Ovary (tissue), 9 donors: Measurements from ENCODE around the gene ITPR3. TPM values are rescaled to one million over a fixed set of nuclear protein-coding genes. Genes with fewer than 3 reads are reported as not detected.

Experiments
- DNase-seq, 5 donors: peaks; one replicate each; pipeline ENCODE4 v3.0.0-alpha.2; 2019 to 2020
- H3K27ac ChIP-seq, 2 donors: fragments of 200-600 bp; one replicate each; pipeline versions ENCODE4 v1.5.1 to v1.8.0; 2019 to 2022
- H3K27me3 ChIP-seq: fragments of 200-600 bp; one replicate; pipeline ENCODE4 v1.8.0; 2022
- H3K36me3 ChIP-seq: fragments of 200-600 bp; sonication (generic); one replicate; pipeline ENCODE4 v1.5.1; 2019
- H3K4me1 ChIP-seq: one replicate; pipeline ENCODE4 v1.8.1; 2013; ENCODE audit warnings: mild to moderate bottlenecking, moderate library complexity; ENCODE audit not compliant: insufficient read depth
- H3K4me3 ChIP-seq: fragments of 200-600 bp; sonication (generic); one replicate; pipeline ENCODE4 v1.5.1; 2017
- H3K9me3 ChIP-seq, 2 donors: fragments of 200-600 bp in 1 of 2; sonication (generic) in 1 of 2; one replicate each; pipeline versions ENCODE4 v1.5.1 to v1.8.1; 2013 to 2019; ENCODE audit warnings: mild to moderate bottlenecking in 1 of 2, moderate library complexity in 1 of 2
- EP300 ChIP-seq: sonication (generic); formaldehyde crosslinking; IDR thresholded peaks from one replicate; pipeline ENCODE4 v1.6.1; 2017; ENCODE audit warnings: antibody characterized with exemption
- POLR2A ChIP-seq: fragments of 450-650 bp; IDR thresholded peaks from one replicate; pipeline ENCODE4 v1.6.1; 2017; ENCODE audit warnings: antibody characterized with exemption, mild to moderate bottlenecking, moderate library complexity
- WGBS, 3 donors: extraction: QIAGEN DNeasy Blood & Tissue Kit in 1 of 3; methylation state at CpG; one replicate each; pipeline versions ENCODE4 v1.1.5 to v1.1.7; 2013 to 2017; 5-methylcytosine and 5-hydroxymethylcytosine counted together
- intact Hi-C, 4 donors: fragments of 100-400 bp; cut with DNase I; formaldehyde crosslinking; loops; one replicate each; pipeline versions ENCODE4 v1.11.0 to v1.15.1; 2022 to 2023
- polyA plus RNA-seq, 2 donors: library from polyadenylated mRNA; stranded (reverse); fragments of 200-250 nt in 1 of 2; fragments of 350-450 nt in 1 of 2; fragmentation: Illumina TruSeq in 1 of 2; extraction: RNeasy Lipid Tissue Mini Kit (QIAGEN cat#74804) in 1 of 2; gene quantifications; one replicate each; pipeline ENCODE4 v1.2.3, GENCODE V29; 2013 to 2014
- total RNA-seq, 7 donors: library from RNA; depleted of rRNA in 2 of 7; stranded (reverse); fragments of >200 nt in 2 of 7; fragmentation: NEBNext Ultra II Directional in 3 of 7; extraction: Animal tissue kit (Norgen Biotek cat#: 25700) in 3 of 7; gene quantifications; one replicate each; pipeline versions ENCODE4 v1.1.0 to v1.2.4, GENCODE V29; 2016 to 2023
- TF ChIP-seq, protein P1 (sequence below), 3 donors: fragments of 450-650 bp in 2 of 3; fragments of 200-600 bp in 1 of 3; IDR thresholded peaks; one replicate each; pipeline versions ENCODE4 v1.5.1 to v1.8.0; 2016 to 2022; ENCODE audit warnings: antibody characterized with exemption in 3 of 3, mild to moderate bottlenecking in 1 of 3
- donor health status: DM: no; HTN: no; CAD: no; lungs with moderate emphysema.
- donor health status: DM: no; HTN: no; CAD: no.
- donor health status: Bipolar disorder and iron deficiency.
- donor health status: DM: yes; HTN: yes; CAD: no.
- donor health status: DM: no; HTN: no; CAD: no.
- donor health status: DM: yes; HTN: yes; CAD: no.

ITPR3 gene
- total and polyA plus RNA-seq, 9 donors, result 3.6 to 31.1 (median 11.7) TPM

DNA sequence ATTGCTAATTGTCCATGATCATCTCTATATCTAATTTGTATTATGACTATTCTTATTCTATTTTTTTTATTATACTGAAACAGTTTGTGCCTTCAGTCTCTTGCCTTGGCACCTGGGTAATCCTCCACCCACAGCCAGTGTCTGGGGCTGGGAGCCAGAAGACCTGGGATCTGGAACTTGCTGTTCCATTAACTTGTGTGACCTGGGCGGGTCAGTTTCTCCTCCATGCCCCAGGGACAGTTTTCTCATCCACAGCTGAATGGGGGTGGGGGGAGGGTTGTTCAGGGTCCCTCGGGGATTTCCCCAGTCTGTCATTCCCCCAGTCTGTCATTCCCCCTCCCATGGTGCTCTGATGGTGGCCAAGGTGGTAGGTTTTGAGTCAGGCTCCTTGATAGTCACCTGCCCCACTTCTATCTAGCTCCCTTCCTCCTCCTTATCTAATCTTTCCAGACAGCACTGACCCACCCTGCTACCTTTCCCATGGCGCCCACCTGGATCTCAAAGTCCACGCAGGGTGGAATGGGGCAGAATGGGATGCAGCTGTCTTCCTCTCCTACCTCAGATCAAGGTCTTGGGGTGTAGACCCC, 10.9 kb downstream of the ITPR3 start:
- 86 to 93% (median 89%) methylated on average over 4 of the region's 4 CpGs for WGBS, 3 donors
- H3K4me3 ChIP-seq, result no peak overlapping the region
- no peak for DNase-seq
- no peaks in the 10 kb centered on the region for H3K9me3 ChIP-seq
- H3K36me3 ChIP-seq, result no peaks in the 10 kb centered on the region
- TF ChIP-seq EP300, result no peak
- no peak for TF ChIP-seq POLR2A
- TF ChIP-seq, protein P1, sequence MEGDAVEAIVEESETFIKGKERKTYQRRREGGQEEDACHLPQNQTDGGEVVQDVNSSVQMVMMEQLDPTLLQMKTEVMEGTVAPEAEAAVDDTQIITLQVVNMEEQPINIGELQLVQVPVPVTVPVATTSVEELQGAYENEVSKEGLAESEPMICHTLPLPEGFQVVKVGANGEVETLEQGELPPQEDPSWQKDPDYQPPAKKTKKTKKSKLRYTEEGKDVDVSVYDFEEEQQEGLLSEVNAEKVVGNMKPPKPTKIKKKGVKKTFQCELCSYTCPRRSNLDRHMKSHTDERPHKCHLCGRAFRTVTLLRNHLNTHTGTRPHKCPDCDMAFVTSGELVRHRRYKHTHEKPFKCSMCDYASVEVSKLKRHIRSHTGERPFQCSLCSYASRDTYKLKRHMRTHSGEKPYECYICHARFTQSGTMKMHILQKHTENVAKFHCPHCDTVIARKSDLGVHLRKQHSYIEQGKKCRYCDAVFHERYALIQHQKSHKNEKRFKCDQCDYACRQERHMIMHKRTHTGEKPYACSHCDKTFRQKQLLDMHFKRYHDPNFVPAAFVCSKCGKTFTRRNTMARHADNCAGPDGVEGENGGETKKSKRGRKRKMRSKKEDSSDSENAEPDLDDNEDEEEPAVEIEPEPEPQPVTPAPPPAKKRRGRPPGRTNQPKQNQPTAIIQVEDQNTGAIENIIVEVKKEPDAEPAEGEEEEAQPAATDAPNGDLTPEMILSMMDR (IDR thresholded peaks at IDR 0.05), result no peak
- H3K27ac ChIP-seq, result no peak overlapping the region
- no peaks in the 10 kb centered on the region for H3K27me3 ChIP-seq
- peaks cover 5% of the 10 kb centered on the region for H3K4me1 ChIP-seq
- intact Hi-C loops, result loop anchor here in 1 of 4 donors (10.0 kb wide), 1 partner anchor 47 kb away; the partner anchor contains the start of gene BAK1

DNA sequence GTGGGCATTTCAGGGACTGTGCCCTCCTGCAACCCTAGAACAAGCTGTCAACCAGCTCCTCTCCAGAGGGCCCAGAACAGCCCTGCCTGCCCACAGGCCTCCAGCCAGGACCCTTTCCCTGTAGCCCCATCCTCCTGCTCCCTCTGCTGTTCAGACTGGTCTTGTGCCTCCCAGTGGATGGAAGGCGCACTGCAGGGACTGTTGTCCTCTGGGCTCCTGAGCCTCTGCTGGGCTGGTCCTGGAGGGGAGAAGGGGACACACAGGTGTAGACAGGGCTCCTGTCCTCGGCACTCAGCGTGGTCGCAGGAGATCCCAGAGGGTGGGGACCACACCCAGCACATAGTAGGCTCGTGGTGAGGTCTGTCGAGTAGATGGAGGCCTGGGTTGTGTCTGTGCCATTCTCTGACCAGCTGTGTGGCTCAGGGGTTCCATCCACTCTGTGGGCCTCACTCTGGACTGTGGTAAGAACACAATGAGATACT, 11.5 kb downstream of the ITPR3 start:
- intact Hi-C loops, result loop anchor here in 1 of 4 donors (10.0 kb wide), 1 partner anchor 48 kb away; the partner anchor contains the start of gene BAK1
- Histone ChIP-seq H3K27me3 (no peaks in the 10 kb centered on the region), H3K4me1 (peaks cover 5% of the 10 kb centered on the region), H3K4me3 (no peak overlapping the region), H3K9me3 (no peaks in the 10 kb centered on the region), H3K27ac (no peak overlapping the region), H3K36me3 (no peaks in the 10 kb centered on the region)
- 69 to 84% (median 82%) methylated on average over 6 of the region's 6 CpGs for WGBS, 3 donors
- DNase-seq, result peak in 4 of 5 donors; percentile 30 to 62 (median 58)
- TF ChIP-seq, protein P1 (IDR thresholded peaks at IDR 0.05), result peak in 2 of 3 donors; percentile 20 to 44
- no peak for TF ChIP-seq EP300

DNA sequence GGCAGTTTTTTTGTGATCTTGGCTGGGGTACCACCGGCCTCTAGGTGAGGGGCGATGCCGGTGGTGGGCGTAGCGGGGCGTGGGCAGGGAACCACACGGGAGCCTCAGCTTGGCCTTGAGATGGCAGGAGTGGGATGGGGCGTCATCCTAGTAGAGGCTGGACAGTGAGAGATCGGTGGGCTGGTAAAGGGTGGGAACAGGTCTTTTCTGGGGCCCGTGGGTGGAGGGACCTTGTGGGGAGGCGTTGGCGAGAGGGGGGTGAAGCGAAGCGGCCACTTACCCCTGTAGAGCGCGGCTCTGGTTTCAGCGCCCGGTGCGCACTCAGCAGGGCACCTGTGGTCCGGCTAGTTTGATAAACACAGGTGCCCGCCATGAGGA, 12.0 kb downstream of the ITPR3 start:
- peak in 2 of 5 donors; percentile 30 to 44 for DNase-seq
- TF ChIP-seq POLR2A (no peak), EP300 (no peak)
- TF ChIP-seq, protein P1 (IDR thresholded peaks at IDR 0.05), result no peak
- Histone ChIP-seq H3K27ac (peak overlapping the region in 1 of 2 donors; percentile 61), H3K4me1 (peaks cover 5% of the 10 kb centered on the region), H3K9me3 (no peaks in the 10 kb centered on the region), H3K36me3 (no peaks in the 10 kb centered on the region), H3K27me3 (no peaks in the 10 kb centered on the region), H3K4me3 (peak overlapping the region; percentile 30)
- intact Hi-C loops, result loop anchor here in 1 of 4 donors (10.0 kb wide), 1 partner anchor 48 kb away; the partner anchor contains the start of gene BAK1
- 32 to 46% (median 33%) methylated on average over 21 of the region's 21 CpGs for WGBS, 3 donors

DNA sequence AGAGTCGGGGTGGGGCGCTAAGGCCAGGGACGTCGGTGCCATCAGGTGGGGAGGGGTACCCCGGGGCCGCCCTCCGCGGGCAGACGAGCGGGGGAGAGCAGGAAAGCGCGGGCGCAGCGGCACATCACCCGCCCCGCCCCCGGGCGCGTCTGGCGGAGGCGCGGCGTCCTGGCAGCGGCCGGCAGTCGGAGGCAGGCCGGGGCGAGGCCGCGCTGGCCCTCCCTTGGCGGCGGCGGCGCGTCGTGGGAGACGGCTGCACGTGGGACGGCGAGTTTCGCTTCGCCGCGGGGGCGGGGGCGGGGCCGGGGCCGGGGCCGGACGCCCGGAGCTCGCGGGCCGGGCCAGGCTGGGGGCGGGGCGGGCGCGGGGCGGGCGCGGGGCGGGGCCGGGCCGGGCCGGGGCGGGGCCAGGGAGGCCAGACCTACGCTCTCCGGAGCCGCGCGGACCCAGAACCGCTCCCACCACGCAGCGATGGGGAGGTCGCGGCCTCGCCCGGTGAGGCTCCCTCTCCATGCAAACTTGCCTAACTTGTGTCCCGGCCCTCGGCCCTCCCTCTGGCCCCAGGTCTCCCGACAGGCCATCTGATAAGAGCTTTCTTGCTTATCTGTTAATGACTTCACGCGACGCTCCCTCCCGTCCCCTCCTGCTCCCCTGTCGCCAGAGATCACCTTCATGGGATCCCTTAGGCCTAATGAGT, 12.5 kb downstream of the ITPR3 start:
- H3K4me3 ChIP-seq, result peak overlapping the region; percentile 30
- no peaks in the 10 kb centered on the region for H3K36me3 ChIP-seq
- H3K27ac ChIP-seq, result peak overlapping the region in 1 of 2 donors; percentile 61
- H3K4me1 ChIP-seq, result peaks cover 5% of the 10 kb centered on the region
- H3K27me3 ChIP-seq, result no peaks in the 10 kb centered on the region
- WGBS, 3 donors, result 1% methylated on average over 43 to 76 of the region's 86 CpGs
- TF ChIP-seq EP300, result no peak
- TF ChIP-seq, protein P1 (IDR thresholded peaks at IDR 0.05), result no peak
- TF ChIP-seq POLR2A, result no peak
- intact Hi-C loops, result loop anchor here in 1 of 4 donors (10.0 kb wide), 1 partner anchor 49 kb away; the partner anchor contains the start of gene BAK1
- no peaks in the 10 kb centered on the region for H3K9me3 ChIP-seq
- peak; percentile 76 to 88 (median 80) for DNase-seq
